Measurements from ENCODE around the gene PAGE3.

PAGE3 gene, protein sequence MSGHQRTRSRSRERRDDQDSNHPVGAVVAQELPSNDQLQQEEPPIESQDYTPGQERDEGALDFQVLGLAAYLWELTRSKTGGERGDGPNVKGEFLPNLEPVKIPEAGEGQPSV

DNA sequence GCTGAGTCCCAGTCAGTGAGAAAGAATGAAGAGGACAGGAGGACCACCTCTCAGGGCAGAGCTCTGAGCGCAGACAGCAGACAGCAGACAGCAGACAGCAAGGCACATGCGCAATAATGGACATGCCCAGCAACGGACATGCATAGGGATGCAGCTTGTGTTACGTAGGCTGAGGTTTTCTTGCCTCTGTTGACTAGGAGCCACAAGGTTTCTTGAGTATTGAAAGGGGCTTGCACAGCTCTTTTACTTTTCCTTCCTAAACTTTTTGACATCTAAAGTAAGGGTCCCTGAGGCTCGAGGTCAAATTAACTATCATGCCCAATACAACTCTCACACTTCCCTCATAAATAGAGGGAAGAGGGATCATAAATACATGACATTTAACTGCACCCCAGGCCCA, at the start of gene PAGE3:
PAGE3 (minus strand) TSS at position 101 of the 400 bp plus-strand sequence. CDS start 1,013 bp downstream, outside the sequence.
- no peak for DNase-seq

DNA sequence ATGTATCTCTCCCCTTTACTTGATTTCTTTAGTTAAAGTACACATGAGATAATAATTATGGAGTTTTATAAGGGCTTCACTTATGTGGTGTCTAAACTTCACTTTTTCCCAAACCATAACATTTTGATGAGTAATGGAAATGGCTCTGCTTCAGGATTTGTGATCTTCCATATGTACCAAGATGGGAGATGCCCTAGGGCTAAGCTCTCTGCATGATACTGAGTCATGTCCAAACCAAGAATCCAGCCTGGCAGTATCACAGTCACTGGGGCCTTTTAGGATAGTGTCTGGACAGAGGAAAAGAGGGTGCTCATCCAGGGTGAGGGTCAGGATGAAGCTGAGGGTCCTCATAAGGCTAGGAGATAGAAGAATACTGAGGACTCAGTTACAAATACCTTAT, 47.9 kb upstream of the PAGE3 start:
- no peak for DNase-seq

DNA sequence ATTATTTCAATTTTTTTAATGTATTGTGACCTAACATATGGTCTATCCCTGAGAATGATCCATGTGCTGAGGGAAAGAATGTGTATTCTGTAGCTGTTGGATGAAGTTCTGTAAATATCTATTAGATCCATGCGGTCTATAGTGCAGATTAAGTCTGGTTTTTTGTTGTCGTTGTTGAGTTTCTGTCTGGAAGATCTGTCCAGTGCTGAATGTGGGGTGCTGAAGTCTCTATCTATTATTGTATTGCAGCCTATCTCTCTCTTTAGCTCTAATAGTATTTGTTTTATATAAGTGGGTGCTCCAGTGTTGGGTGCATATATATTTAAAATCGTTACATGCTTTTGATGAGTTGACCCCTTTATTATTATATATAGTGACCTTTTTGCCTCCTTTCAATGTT, 26.2 kb upstream of the PAGE3 start:
- DNase-seq: no peak

DNA sequence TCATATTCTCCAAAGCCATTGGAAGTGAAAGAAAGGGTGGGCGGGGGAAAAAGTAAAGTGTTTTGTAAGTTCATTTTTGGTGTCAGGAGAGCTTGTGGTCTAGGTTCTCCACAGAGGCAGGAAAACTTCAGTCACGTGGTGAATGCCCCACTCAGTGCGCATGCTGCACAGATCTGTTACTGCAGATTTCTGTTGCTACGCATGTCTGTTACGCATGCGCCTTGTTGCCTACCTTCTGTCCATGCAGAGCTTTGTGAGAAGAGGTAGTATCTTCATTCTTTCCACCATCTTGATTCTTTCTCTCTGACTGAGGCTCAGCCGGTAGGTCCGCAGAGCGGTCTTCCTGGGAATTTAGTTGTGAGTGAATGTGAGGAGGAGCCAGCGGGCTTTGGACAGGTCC, 15.1 kb upstream of the PAGE3 start:
- DNase-seq: no peak

DNA sequence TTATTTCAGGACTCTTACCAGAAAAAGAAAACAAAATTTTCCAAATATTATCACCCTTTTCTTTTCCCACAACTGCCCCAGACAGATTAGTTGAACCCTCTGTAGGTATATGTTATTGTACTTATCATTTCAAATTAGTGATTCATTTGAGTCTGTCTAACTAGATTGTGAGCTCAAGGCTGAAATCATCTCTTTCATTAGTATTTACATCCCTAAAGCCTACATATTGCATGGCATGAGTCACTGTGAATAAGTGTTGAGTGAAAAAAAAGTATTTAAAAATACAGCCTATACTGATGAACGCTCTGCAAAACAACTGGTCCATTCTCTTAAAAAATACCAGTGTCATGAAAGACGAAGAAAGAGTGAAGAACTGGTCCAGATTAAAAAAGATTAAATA, 3.9 kb downstream of the PAGE3 start:
- DNase-seq: no peak

DNA sequence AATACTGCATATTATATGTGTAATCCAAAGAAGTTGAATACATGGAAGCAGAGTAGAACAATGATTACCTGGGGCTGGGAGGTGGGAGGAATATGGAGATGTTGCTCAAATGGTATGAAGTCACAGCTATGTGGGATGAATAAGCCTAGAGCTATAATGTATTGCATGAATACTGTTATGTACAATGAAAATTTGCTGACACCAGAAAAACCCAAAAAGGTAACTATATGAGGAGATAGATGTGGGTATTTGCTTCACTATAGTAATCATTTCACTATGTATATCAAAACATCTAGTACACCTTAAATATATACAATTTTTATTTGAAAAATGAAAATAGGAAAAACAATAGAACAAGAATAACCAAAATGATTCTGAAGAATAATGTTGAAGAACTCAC, 11.2 kb downstream of the PAGE3 start:
- no peak for DNase-seq

DNA sequence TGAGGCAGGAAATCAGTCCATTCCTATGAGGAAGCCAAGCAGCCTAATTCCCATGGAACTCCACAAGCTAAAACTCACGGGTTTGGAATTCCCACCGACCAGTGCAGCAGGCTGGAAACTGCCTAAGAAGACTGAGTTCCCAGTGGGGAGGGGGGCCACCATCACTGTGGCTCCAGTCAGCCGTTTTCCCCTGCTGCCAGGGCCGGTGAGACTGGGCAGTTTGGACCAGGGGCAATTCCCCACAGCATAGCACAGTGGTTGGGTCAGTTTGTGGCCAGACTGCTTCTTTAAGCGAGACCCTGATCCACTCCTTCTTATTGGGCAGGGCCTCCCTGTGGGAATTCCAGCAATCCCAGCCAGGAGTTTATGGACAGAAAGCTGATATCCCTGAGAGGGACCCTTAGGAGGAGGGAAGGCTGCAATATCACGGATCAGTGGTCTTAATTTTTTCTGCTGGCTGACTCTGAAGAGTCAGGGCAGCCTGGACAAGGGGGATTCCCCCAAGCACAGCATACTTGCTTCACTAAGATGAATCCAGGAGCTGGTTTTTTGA, 23.9 kb downstream of the PAGE3 start:
- no peak for DNase-seq

DNA sequence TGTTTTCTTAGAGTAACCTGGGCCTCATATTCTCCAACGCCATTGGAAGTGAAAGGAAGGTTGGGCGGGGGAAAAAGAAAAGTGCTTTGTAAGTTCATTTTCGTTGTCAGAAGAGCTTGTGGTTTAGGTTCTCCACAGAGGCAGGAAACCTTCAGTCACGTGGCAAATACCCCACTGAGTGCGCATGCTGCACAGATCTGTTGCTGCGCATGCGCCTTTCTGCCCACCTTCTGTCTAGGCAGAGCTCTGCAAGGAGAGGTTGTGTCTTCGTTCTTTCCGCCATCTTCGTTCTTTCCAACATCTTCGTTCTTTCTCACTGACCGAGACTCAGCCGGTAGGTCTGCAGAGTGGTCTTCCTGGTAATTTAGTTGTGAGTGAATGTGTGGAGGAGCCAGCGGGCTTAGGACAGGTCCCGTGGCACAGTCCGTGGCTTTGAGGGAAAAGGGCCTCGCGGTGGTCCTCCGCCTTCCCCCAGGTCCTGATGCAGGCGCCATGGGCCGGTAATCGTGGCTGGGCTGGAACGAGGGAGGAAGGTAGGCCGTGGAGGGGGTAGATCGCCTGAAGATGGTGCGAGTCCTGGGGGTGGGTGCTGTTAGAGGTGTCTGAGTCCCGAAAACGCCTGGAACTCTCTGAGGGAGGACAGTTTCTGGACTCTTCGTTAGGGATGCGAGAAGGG, 44.5 kb downstream of the PAGE3 start, which contains the start of gene PAGE5:
PAGE5 (plus strand) TSS at position 228 of the 676 bp plus-strand sequence. CDS start 1,037 bp downstream, outside the sequence.
- DNase-seq: peak; percentile 0

DNA sequence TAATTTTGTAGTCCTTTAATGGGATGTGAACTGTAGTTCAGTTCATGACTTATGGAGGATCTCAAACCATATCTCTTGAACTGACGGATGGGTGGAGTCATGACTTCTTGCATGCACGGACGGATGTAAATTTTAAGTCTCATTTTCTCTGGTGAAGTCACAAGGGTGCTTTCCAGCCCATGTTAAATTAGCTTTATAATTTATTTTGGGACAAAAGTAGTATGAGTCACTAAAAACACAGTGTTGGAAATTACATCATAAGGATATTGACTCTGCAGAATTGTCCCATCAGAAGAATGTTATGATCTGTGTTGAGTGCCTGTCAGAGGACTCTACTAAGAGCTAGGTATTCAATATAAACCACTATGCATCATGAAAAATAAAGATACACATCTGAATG, 51.3 kb downstream of the PAGE3 start:
- DNase-seq: no peak

DNA sequence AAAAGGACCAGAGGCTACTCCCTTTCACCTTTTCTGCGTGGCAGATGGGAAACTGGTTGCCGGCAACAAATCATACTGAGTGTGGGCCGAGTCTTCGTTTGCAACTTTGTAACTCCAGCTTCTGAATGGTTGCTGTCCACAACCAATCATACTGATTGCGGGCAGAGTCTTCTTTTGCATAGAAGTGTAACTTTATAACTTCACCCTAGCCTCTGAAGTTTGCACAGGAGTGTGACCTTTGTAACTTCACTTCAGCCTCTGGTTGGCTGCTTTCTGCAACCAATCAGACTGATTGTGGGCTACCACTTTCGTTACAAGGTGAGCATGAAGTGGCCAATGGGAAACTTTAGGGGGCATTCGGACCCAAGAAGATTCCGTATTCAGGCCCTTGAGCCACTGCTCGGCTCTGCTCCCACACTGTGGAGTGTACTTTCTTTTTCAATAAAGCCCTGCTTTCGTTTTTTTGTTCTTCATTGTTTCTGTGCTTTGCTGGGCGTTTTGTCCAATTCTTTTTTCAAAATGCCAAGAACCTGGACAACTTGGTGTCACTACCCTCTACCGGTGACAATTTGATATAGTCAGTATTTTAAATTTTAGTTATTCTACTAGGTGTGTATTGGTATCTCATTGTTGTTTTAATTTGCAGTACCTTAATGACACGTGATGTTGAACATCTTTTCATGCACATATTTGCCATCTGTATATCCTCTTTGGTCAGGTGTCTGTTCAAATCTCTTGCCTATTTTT, 53.6 kb downstream of the PAGE3 start:
- DNase-seq: no peak
